GM19193 (cell line): ENCODE measurements around the gene TRIM56.

ENCODE experiments used
- POLR2A ChIP-seq: IDR thresholded peaks from 4 replicates; pipeline ENCODE4 v1.6.1; 2011; ENCODE audit not compliant: insufficient read depth, insufficient read length; ENCODE audit errors: extremely low read depth

Gene TRIM56

GRCh38 chr7:101088858-101089529 lies 3.7 kb downstream of the TRIM56 start:
- no peak for TF ChIP-seq POLR2A

GRCh38 chr7:101089876-101090275 lies 4.6 kb downstream of the TRIM56 start:
- no peak for TF ChIP-seq POLR2A

- no peak for TF ChIP-seq POLR2A
Measured at GRCh38 chr7:101093906-101094305, 8.6 kb downstream of the TRIM56 start.

GRCh38 chr7:101094376-101094775 lies 9.1 kb downstream of the TRIM56 start:
- no peak for TF ChIP-seq POLR2A

GRCh38 chr7:101094791-101095375 lies 9.6 kb downstream of the TRIM56 start:
- TF ChIP-seq POLR2A: no peak

GRCh38 chr7:101096331-101096956 lies 11.2 kb downstream of the TRIM56 start:
- no peak for TF ChIP-seq POLR2A

- no peak for TF ChIP-seq POLR2A
Measured at GRCh38 chr7:101096957-101097347, 11.7 kb downstream of the TRIM56 start.

- TF ChIP-seq POLR2A: no peak
Measured at GRCh38 chr7:101097561-101097960, 12.3 kb downstream of the TRIM56 start.

GRCh38 chr7:101099969-101100781 lies 14.9 kb downstream of the TRIM56 start:
- no peak for TF ChIP-seq POLR2A

GRCh38 chr7:101100858-101101847 lies 15.9 kb downstream of the TRIM56 start:
- TF ChIP-seq POLR2A: no peak

GRCh38 chr7:101102026-101102425 lies 16.7 kb downstream of the TRIM56 start:
- no peak for TF ChIP-seq POLR2A

GRCh38 chr7:101104193-101104713 lies 19.0 kb downstream of the TRIM56 start:
- TF ChIP-seq POLR2A: no peak

GRCh38 chr7:101104799-101105198 lies 19.5 kb downstream of the TRIM56 start:
- TF ChIP-seq POLR2A: no peak

GRCh38 chr7:101106386-101106785 lies 21.1 kb downstream of the TRIM56 start:
- no peak for TF ChIP-seq POLR2A
